HEK293 (cell line): ENCODE measurements around the gene MSTO1.
"Not testable (repeated sequence)": the region's sequence is repeated elsewhere in the genome, so short reads cannot be mapped to it uniquely, and the experiment has no call there.

Source experiments
- CTCF ChIA-PET: fragments of 350-600 bp; formaldehyde crosslinking; extraction: SDS; loops from one replicate; lab custom pipeline; 2021; ENCODE audit warnings: antibody characterized with exemption; lab: Yijun Ruan, JAX
- POLR2A ChIA-PET: fragments of 300-600 bp; formaldehyde crosslinking; extraction: SDS; loops from one replicate; lab custom pipeline; 2020; ENCODE audit warnings: antibody characterized with exemption, inconsistent platforms; lab: Yijun Ruan, JAX
- H3K27ac ChIP-seq: fragments of 200-500 bp; sonication (Bioruptor generic); 2 replicates; pipeline ENCODE4 v1.5.1; 2014; ENCODE audit warnings: low read depth, low read length, control low read depth, inconsistent platforms; ENCODE audit errors: extremely low read depth
- H3K36me3 ChIP-seq, 2 experiments: fragments of 200-500 bp in 1 of 2; sonication (Bioruptor generic) in 1 of 2; 1 replicate in 1 of 2; 2 replicates in 1 of 2; pipeline ENCODE4 v1.5.1; 2014 to 2017; ENCODE audit warnings: inconsistent platforms in 2 of 2, low read length in 2 of 2; ENCODE audit not compliant: control insufficient read depth in 2 of 2, insufficient read depth in 1 of 2
- H3K4me1 ChIP-seq: fragments of 200-500 bp; sonication (Bioruptor generic); 2 replicates; pipeline ENCODE4 v1.5.1; 2014; ENCODE audit warnings: mild to moderate bottlenecking, low read length, inconsistent platforms; ENCODE audit not compliant: control insufficient read depth, insufficient read depth
- H3K4me3 ChIP-seq: 2 replicates; pipeline ENCODE4 v1.5.1; 2011; ENCODE audit warnings: low read depth, mild to moderate bottlenecking, control low read depth, low read length, moderate library complexity
- H3K9me3 ChIP-seq: fragments of 200-500 bp; sonication (Bioruptor generic); 2 replicates; pipeline ENCODE4 v1.5.1; 2014; ENCODE audit warnings: low read depth, low read length, inconsistent platforms; ENCODE audit not compliant: control insufficient read depth, insufficient read depth
- BCL11A ChIP-seq: fragments of 450-650 bp; formaldehyde crosslinking; IDR thresholded peaks from 2 replicates; pipeline ENCODE4 v1.5.1; 2016; ENCODE audit warnings: low read depth, missing biosample characterization, missing genetic modification characterization
- SETDB1 ChIP-seq: IDR thresholded peaks from one replicate; pipeline ENCODE4 v1.6.1; 2017; ENCODE audit warnings: mild to moderate bottlenecking, low read length, moderate library complexity, mixed read lengths; ENCODE audit not compliant: insufficient read length
- TCF7L2 ChIP-seq: IDR thresholded peaks from 2 replicates; pipeline ENCODE4 v1.6.1; 2011; ENCODE audit warnings: low read depth, mild to moderate bottlenecking, inconsistent platforms, low read length, moderate library complexity, borderline replicate concordance
- ZBTB11 ChIP-seq: fragments of 450-650 bp; formaldehyde crosslinking; conservative IDR thresholded peaks from 2 replicates; pipeline ENCODE4 v1.5.1; 2016; ENCODE audit warnings: low read depth, missing biosample characterization, missing genetic modification characterization
- ZEB2 ChIP-seq: fragments of 450-650 bp; formaldehyde crosslinking; IDR thresholded peaks from 2 replicates; pipeline ENCODE4 v1.5.1; 2016; ENCODE audit warnings: missing biosample characterization, missing genetic modification characterization
- ZFP3 ChIP-seq: fragments of 450-650 bp; formaldehyde crosslinking; IDR thresholded peaks from 2 replicates; pipeline ENCODE4 v1.5.1; 2016; ENCODE audit warnings: low read depth, missing biosample characterization, missing genetic modification characterization
- ZFP37 ChIP-seq: fragments of 450-650 bp; formaldehyde crosslinking; IDR thresholded peaks from 2 replicates; pipeline ENCODE4 v1.5.1; 2016; ENCODE audit warnings: missing biosample characterization, missing genetic modification characterization
- ZFP41 ChIP-seq: fragments of 450-650 bp; formaldehyde crosslinking; IDR thresholded peaks from 2 replicates; pipeline ENCODE4 v1.5.1; 2016; ENCODE audit warnings: missing biosample characterization, missing genetic modification characterization, borderline replicate concordance
- ZNF112 ChIP-seq: fragments of 450-650 bp; formaldehyde crosslinking; IDR thresholded peaks from 2 replicates; pipeline ENCODE4 v1.5.0; 2017; ENCODE audit warnings: missing biosample characterization, missing genetic modification characterization
- ZNF146 ChIP-seq: fragments of 450-650 bp; formaldehyde crosslinking; IDR thresholded peaks from 2 replicates; pipeline ENCODE4 v1.5.1; 2016; ENCODE audit warnings: missing biosample characterization, missing genetic modification characterization
- ZNF157 ChIP-seq: fragments of 450-650 bp; formaldehyde crosslinking; IDR thresholded peaks from 2 replicates; pipeline ENCODE4 v1.5.1; 2016; ENCODE audit warnings: missing biosample characterization, missing genetic modification characterization
- ZNF184 ChIP-seq: fragments of 450-650 bp; IDR thresholded peaks from 2 replicates; pipeline ENCODE4 v1.5.1; 2018; ENCODE audit warnings: missing biosample characterization, mild to moderate bottlenecking, missing genetic modification characterization
- ZNF19 ChIP-seq: fragments of 450-650 bp; formaldehyde crosslinking; IDR thresholded peaks from 2 replicates; pipeline ENCODE4; 2016; ENCODE audit warnings: missing biosample characterization, missing genetic modification characterization, low read depth
- ZNF266 ChIP-seq: fragments of 450-650 bp; formaldehyde crosslinking; IDR thresholded peaks from 2 replicates; pipeline ENCODE4 v1.5.1; 2016; ENCODE audit warnings: missing biosample characterization, missing genetic modification characterization, low read depth
- ZNF274 ChIP-seq, 2 experiments: fragments of 200-500 bp in 1 of 2; fragments of 450-650 bp in 1 of 2; sonication (Bioruptor generic) in 1 of 2; formaldehyde crosslinking in 1 of 2; IDR thresholded peaks; 2 replicates each; pipeline versions ENCODE4 v1.5.1 to v1.6.1; 2014 to 2016; ENCODE audit warnings: borderline replicate concordance in 1 of 2, inconsistent platforms in 1 of 2, low read length in 1 of 2, missing biosample characterization in 1 of 2, missing genetic modification characterization in 1 of 2
- ZNF518A ChIP-seq: fragments of 450-650 bp; formaldehyde crosslinking; conservative IDR thresholded peaks from 2 replicates; pipeline ENCODE4 v1.5.1; 2016; ENCODE audit warnings: low read depth, missing biosample characterization, missing genetic modification characterization
- ZNF529 ChIP-seq: fragments of 450-650 bp; formaldehyde crosslinking; IDR thresholded peaks from 2 replicates; pipeline ENCODE4 v1.5.1; 2017; ENCODE audit warnings: missing genetic modification characterization, missing biosample characterization; ENCODE audit not compliant: insufficient replicate concordance
- ZNF561 ChIP-seq: fragments of 450-650 bp; IDR thresholded peaks from 2 replicates; pipeline ENCODE4 v1.5.1; 2018; ENCODE audit warnings: missing biosample characterization, missing genetic modification characterization, borderline replicate concordance
- ZNF580 ChIP-seq: fragments of 450-650 bp; formaldehyde crosslinking; IDR thresholded peaks from 2 replicates; pipeline ENCODE4 v1.5.1; 2016; ENCODE audit warnings: missing biosample characterization, missing genetic modification characterization
- ZNF626 ChIP-seq: fragments of 450-650 bp; sonication (Bioruptor Pico); formaldehyde crosslinking; IDR thresholded peaks from 2 replicates; pipeline ENCODE4 v1.5.1; 2018; ENCODE audit warnings: missing biosample characterization, missing genetic modification characterization, inconsistent platforms
- ZNF670 ChIP-seq: fragments of 450-650 bp; formaldehyde crosslinking; IDR thresholded peaks from 2 replicates; pipeline ENCODE4 v1.5.1; 2016; ENCODE audit warnings: missing biosample characterization, missing genetic modification characterization, low read depth
- ZNF677 ChIP-seq: fragments of 450-650 bp; IDR thresholded peaks from 2 replicates; pipeline ENCODE4 v1.5.0; 2018; ENCODE audit warnings: missing biosample characterization, mild to moderate bottlenecking, missing genetic modification characterization, moderate library complexity

Gene MSTO1

GRCh38 chr1:155636397-155637153, 26.6 kb downstream of the MSTO1 start:
- H3K4me3 ChIP-seq, result no peak overlapping the region
- H3K36me3 ChIP-seq, result no peaks in the 10 kb centered on the region
- H3K9me3 ChIP-seq, result no peaks in the 10 kb centered on the region
- TF ChIP-seq ZNF157 (tag by site-specific recombination), result peak; percentile 83
- TF ChIP-seq BCL11A, result no peak
- POLR2A ChIA-PET, result interaction anchor here (0.6 kb wide), 1 partner anchor 19 kb away, joined by 4 read pairs; no protein-coding TSS in a partner anchor
- H3K4me1 ChIP-seq, result no peaks in the 10 kb centered on the region
- CTCF ChIA-PET, result no interaction called here
- no peak overlapping the region for H3K27ac ChIP-seq

GRCh38 chr1:155640367-155640766, 30.3 kb downstream of the MSTO1 start:
- Histone ChIP-seq H3K9me3 (no peaks in the 10 kb centered on the region), H3K4me3 (no peak overlapping the region), H3K4me1 (no peaks in the 10 kb centered on the region), H3K27ac (no peak overlapping the region), H3K36me3 (no peaks in the 10 kb centered on the region)
- no peak for TF ChIP-seq ZNF146 (tag by site-specific recombination)
- no peak for TF ChIP-seq ZNF184 (tag by site-specific recombination)
- TF ChIP-seq ZEB2 (tag by site-specific recombination), result no peak
- no peak for TF ChIP-seq ZNF580 (tag by site-specific recombination)
- no peak for TF ChIP-seq ZNF19
- no peak for TF ChIP-seq ZBTB11
- TF ChIP-seq ZNF112 (tag by site-specific recombination), result no peak
- TF ChIP-seq ZNF670 (tag by site-specific recombination), result no peak
- TF ChIP-seq ZNF561 (tag by site-specific recombination), result no peak
- TF ChIP-seq ZNF274 (IDR thresholded peaks at IDR 0.05; ENCODE audit: low read length), result no peak
- TF ChIP-seq ZNF274 (tag by site-specific recombination; IDR thresholded peaks at IDR 0.05; ENCODE audit: borderline replicate concordance), result no peak
- TF ChIP-seq TCF7L2, result no peak
- TF ChIP-seq ZNF677 (tag by site-specific recombination), result no peak
- TF ChIP-seq ZFP37, result no peak
- TF ChIP-seq ZNF266 (tag by site-specific recombination), result no peak
- TF ChIP-seq ZFP41 (tag by site-specific recombination), result no peak
- no peak for TF ChIP-seq ZFP3
- ChIA-PET POLR2A (interaction anchor here (0.7 kb wide), 1 partner anchor 472 kb away, joined by 3 read pairs; no protein-coding TSS in a partner anchor), CTCF (no interaction called here)

- H3K36me3 ChIP-seq, H3K9me3 ChIP-seq, POLR2A ChIA-PET, H3K4me1 ChIP-seq, H3K4me3 ChIP-seq, H3K27ac ChIP-seq: not testable (repeated sequence)
- CTCF ChIA-PET, result interaction anchor here (0.6 kb wide), 1 partner anchor 256 kb away, joined by 3 read pairs; no protein-coding TSS in a partner anchor
- peak; percentile 79; the same call in 1 of the 2 replicates for TF ChIP-seq ZNF626 (tag by site-specific recombination)
- peak; percentile 66 for TF ChIP-seq SETDB1
- TF ChIP-seq ZNF518A (tag by site-specific recombination), result 0 out of 2 replicates have a peak, but pooled peaks have one; percentile 25
- TF ChIP-seq ZNF677 (tag by site-specific recombination), result 0 out of 2 replicates have a peak, but pooled peaks have one; percentile 20
- TF ChIP-seq ZNF529 (tag by site-specific recombination), result peak; percentile 36
- peak; percentile 44; the same call in 1 of the 2 replicates for TF ChIP-seq ZNF184 (tag by site-specific recombination)
These were observed 32.7 kb downstream of the MSTO1 start for GRCh38 chr1:155642559-155643180.
